ENCODE data around the gene SIGLEC1.

The SIGLEC1 gene

DNA sequence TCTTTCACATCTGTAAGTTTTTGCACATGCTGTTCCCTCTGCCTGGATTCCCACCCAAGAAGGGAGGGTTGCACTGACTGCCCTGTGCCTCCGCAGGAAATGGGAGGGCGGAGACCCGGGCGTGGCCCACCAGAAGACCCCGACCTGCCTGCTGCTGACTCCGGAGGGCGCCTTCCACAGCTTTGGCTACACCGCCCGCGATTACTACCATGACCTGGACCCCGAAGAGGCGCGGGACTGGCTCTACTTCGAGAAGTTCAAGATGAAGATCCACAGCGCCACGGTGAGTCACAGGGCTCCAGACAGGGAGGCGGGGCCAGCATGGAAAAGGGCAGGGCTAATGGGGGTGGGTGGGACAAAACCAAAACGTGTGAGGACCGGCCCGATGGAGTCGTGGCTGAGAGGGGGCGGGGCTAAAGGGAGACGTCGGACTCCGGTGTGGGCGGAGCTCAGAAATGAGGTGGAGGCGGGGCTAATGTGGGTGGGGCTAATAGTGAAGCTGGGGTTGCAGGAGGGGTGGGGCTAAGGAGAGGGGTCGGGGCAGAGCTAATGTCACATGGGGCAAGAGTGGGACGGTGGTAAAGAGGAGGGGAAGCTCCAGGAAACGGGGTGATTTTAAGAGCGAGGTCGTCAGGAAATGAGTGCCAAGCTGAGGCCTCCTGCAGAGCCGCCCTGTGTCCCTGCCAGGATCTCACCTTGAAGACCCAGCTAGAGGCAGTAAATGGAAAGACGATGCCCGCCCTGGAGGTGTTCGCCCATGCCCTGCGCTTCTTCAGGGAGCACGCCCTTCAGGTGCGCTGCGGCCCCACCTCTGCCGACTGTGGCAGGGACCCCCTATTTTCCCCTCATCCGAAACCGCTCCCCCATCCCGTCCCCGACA, 32.6 kb upstream of the SIGLEC1 start:
- in situ Hi-C loops (cut with MboI; ENCODE audit: low sequenced_read_pairs): no loop called here

DNA sequence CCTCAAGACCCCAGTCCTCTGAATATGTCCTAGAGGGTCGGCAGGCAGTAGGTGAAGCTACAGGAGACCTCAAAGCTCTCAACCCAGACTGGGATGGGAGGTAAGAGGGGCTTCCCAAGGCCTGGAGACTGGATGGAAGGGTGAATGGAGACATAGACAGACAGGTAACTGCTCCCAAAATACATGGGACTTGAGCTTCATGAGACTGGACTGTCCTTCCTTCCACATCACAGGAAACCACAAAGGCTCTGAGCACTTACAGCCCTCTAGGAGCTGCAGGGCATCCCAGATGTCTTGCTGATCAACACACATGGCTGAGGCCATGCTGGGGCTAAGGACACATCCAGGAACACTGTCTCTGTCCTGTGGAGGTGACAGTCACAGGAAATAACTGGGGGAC, 31.6 kb upstream of the SIGLEC1 start:
- in situ Hi-C loops (cut with MboI; ENCODE audit: low sequenced_read_pairs): no loop called here

DNA sequence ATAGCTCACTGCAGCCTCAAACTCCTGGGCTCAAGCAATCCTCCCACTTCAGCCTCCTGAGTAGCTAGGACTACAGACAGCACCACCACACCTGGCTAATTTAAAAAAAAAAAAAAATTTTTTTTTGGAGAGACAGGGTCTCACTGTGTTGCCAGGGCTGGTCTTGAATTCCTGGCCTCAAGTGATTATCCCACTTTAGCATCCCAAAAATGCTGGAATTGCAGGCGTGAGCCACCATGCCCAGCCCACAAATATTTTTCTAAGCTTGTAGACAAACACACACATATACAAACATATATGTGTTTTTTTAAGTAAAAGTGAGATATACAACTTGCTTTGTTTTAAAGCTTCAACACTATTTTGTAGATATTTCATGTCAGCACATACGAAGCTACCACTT, 30.9 kb upstream of the SIGLEC1 start:
- in situ Hi-C loops (cut with MboI; ENCODE audit: low sequenced_read_pairs): no loop called here

DNA sequence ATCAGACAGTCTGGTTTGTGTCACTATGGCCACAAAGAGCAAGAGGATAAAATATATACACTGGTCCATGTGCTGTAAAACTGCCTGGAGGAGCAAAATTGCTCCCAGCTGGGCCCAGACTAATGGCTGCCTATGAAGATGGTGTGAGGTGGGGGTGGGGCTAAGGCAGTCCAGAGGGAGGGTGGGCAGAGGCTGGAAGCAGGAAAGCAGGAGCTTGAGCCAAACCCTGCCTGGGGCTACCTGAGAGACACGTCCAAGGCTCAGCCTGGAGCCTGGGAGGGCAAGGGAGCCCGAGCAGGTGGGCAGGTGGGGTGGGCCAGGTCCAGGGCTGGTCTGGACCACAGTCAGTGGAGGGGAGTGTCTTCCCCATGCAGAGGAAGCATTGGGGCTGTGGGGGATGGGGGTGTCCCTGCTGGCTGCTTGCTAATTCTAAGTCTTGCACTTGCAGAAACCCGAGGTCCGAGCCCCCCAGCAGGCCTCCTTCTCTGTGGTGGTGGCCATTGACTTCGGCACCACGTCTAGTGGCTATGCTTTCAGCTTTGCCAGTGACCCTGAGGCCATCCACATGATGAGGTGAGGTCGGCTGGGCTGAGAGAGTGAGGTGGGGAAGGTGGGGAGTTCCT, 29.5 kb upstream of the SIGLEC1 start:
- in situ Hi-C loops (cut with MboI; ENCODE audit: low sequenced_read_pairs): no loop called here

DNA sequence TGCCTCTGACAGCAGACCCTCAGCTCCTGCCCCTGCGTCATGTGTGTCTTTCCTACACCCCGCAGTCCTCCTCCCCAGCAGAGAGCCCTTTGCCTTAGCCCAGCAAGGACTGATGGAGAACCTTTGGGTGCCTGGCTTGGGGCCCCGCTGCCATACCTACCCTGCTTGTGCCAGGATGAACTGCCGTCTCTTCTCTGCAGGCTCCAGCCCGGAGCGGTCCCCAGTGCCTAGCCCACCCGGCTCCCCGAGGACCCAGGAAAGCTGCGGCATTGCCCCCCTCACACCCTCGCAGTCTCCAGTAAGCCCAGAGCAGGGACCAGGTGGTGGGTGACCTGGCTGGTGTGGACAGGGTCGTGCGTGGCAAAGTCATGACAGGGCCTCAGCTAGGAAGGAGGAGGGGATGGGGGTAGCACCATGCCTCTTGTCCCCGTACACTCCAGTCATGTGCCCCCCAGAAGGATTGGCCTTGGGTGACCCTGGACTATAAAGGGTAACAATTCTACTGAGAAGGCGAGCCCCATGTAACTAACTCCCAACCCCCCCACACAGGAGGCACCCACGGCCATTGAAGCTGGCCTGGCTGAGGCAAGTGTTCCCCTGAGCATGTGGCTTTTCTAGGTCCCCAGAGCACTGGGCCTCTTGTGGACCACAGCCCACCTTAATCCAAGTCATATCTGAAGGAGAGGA, 28.4 kb upstream of the SIGLEC1 start:
- in situ Hi-C loops (cut with MboI; ENCODE audit: low sequenced_read_pairs): no loop called here

DNA sequence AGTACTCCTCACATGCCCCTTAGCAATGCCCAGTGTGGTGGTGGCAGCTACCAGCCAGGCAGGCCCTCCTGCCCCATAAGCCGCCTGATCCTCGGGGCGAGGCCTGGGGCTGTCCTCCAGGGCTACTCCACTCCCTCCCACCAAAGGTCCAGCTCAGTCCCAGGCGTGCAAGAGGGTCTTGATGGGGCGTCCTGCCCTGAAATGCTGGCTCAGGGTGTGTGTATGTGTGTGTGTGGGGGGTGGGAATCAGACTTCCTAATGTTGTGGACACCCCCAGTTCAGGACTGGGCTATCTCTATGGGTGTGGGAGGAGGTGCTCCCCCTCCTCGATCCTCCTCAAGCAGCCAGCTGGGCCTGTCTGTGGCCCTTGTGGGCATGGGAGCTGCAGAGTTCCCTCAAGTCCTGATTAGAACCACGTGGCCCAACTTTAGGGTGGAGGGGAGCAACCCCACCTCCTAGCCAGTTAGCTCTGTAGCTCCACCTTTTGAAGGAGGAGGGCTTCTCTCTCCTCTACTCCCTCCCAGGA, 27.6 kb upstream of the SIGLEC1 start:
- in situ Hi-C loops (cut with MboI; ENCODE audit: low sequenced_read_pairs): no loop called here

DNA sequence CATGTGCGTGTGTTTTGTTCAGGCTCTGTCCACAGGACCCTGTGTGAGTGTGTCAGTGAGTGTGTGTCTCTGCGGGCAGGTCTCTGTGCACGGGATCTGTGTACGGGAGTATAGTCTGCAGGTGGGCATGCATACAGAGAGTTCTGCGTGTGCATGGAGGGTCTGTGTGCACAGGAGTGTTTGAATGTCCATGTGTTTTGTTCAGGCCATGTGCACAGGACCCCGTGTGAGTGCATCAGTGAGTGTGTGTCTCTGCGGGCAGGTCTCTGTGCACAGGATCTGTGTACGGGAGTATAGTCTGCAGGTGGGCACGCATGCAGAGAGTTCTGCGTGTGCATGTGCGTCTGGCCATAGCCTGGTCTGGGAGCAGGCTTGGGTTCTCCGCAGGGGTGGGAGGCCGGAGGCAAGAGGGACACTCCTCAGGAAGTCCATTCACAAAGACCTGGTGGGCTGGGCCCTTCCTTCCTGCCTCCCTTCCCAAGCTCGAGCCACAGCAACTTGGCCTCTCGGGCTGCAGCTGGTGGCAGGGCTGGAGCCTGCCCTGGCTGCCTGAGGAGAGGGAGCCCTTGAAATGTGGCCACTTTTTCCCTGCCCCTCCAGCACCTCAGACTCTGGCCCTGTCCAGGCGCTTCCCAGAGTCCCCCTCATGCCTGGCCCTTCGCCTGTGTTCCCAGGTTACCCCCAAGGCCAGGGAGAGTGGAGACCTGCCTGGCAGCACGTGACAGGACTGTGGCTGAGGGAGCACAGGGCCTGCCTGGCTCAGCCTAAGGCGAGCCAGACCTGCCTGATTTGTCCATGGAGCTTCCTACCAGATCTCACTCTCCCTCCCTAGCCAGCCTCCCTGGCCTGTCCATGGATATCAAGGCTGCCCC, 26.9 kb upstream of the SIGLEC1 start:
- in situ Hi-C loops (cut with MboI; ENCODE audit: low sequenced_read_pairs): no loop called here

DNA sequence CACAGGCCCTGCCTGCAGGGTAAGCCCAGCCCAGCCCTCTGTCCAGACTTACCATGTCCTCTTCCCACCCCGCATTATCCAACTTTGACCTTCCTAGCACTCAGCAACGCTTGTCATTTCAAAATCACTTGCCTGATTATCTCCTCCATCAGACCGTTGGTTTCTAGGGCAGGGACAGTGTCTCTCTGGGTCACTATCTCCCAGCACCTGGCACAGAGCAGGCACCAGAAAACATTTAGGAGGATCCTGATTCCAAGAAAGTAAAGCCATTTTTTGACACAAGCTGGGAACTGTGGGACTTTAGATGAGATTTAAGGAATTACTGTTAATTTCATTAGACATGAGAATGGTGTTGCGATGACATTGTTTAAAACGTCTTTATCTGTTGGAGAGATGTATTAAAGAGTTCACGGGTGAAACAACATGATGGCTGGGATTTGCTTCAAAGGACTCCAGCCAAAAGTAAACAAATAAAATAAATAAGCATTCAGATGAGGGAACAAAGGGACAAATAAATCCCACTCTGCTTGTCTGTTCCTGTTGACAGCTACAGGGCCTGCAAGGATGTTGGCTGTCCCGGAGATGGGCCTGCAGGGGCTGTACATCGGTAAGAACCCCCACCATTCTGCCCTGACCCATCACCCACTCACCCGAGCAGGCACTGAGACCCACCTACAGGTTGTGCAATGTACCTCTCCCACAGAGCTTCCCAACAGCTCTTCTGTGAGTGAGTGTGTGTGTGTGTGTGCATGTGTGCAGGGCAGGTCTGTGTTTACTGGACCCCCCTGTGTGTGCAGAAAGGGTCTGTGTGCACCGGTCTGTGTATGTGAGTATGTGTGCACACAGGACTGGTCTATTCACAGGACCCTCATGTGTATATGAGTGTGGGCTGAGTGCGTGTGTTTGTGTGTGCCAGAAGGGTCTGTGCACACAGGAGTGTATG, 26.0 kb upstream of the SIGLEC1 start:
- in situ Hi-C loops (cut with MboI; ENCODE audit: low sequenced_read_pairs): no loop called here

DNA sequence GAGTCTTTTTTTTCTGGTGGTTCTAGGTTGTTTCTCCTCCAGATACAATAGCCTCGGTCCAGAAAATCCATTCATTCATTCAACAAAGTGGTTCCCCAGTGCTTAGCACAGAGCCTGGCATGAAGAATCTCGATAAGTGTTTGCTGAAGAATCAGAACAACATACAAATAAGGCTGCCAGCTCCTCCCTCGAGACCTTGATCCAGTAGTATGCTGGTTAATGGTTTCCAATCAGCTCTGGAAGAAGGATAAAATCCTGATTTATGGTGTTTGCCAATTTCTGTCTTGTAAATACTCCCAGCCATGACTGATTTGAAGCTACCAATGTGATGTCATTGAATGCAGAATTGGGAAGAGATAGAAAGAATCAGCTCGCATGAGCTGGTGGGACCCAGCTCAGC, 23.4 kb upstream of the SIGLEC1 start:
- in situ Hi-C loops (cut with MboI; ENCODE audit: low sequenced_read_pairs): no loop called here

DNA sequence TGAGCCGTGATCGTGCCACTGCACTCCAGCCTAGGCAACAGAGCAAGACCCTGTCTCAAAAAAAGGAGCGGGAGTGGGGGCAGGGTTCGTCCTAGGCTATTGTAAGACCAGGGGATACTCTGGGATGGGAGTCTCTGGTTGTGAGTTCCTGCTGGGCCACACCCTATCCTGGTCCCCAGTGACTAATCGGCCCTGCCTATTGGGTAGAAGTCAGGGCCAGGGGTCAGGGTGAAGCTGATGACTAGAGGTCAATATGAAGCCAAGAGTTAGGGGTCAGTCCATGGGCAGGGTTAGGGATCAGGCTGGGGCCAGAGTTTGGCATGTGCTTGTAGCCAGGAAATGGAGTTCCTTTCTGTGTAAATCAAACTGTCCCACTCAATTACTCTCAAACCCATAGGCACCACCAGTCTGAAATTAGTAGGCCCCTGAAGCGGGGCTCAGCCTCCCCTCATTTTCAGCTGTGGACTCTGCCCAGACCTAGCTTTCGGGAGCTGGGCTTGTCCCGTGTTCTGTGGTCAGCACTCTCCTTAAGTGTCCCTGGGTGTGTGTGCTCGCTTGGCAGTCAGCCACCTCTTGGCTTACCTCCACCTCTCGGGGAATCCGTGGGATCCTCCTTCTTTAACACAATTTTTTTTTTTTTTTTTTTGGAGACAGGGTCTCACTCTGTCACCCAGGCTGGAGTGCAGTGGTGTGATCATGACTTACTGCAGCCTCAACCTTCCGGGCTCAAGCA, 21.9 kb upstream of the SIGLEC1 start:
- in situ Hi-C loops (cut with MboI; ENCODE audit: low sequenced_read_pairs): no loop called here

DNA sequence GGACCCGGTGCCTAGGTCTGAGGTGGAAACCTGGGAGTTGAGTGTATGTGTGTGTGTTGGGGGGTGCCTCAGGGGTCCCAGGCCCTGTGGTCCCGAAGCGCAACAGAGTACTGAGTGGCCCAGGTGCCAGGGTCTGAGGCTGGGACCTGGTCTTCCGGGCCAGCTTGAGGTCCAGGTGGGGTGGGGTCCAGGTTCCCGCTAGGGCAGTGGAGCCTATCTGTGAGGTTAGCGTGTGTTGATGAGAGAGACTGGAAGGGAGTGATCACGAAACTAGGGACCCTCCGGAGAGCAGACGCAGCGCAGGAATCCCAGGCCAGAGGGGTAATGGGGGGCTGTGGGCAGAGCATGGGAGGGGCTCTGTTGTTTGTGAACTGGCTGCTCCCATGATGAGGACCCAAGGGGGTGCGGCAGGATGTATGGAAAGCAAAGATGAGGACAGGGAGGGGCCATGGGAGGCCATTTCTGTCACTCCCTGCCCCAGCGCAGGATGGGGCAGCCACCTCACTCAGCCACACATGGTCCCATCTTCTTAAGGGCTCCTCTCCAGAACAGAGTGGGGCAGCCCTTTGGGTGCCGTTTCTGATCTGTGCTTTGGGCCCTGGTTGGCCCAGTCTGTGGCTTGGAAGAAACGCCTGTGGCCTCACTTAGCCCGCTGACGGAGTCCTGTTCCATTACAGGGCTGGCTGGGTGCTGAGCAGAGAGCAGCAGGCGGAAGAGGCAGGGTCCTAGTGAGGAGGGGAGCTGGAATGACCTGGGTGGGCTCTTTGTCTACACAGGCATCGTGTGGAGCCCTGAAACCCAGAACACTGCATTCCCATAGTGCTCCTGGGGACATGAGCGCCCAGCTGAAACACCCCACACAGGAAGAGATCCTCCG, 21.0 kb upstream of the SIGLEC1 start:
- in situ Hi-C loops (cut with MboI; ENCODE audit: low sequenced_read_pairs): no loop called here

DNA sequence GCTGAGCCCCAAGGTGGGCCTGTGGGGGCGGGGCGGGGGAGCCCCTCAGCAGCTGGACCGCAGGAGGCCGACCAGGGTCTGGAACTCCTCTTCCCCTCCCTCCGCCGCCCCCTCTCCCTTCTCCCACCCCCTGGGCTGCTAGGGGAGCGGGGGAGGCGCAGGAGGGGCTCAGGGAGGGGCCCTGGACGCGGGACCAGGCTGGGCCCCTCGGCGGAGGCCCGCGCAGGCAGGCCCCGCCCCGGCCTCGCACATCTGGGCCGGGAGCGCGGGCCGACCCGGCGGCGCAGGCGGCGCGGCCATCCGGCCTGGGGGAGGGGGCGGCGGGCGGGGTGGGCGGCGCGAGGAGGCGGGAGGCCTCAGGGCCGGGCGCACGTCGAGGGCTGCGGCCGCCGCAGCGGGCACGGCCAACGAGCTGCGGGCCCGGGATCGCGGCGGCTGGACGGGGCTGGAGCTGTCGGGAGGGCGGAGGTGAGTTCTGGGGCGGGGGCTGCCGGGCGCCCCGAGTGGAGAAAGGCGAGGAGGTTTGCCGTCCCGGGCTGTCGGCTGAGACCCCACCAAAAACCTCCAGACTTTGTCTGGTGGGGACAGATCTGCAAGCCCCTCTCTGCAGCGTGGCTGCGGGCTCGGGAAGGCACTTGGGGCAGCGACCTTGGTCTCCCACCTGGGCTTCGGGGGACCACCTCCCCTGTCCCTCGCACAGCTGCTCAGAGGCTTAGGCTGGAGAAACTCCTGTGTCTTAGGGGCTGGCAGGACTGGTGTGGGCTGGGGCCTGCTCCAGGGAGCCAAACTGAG, 20.1 kb upstream of the SIGLEC1 start, which contains the start of gene HSPA12B:
Gene HSPA12B, plus strand, starts transcription at position 359 of the 792 bp plus-strand sequence. CDS start 5,990 bp downstream, outside the sequence.
- in situ Hi-C loops (cut with MboI; ENCODE audit: low sequenced_read_pairs): no loop called here

DNA sequence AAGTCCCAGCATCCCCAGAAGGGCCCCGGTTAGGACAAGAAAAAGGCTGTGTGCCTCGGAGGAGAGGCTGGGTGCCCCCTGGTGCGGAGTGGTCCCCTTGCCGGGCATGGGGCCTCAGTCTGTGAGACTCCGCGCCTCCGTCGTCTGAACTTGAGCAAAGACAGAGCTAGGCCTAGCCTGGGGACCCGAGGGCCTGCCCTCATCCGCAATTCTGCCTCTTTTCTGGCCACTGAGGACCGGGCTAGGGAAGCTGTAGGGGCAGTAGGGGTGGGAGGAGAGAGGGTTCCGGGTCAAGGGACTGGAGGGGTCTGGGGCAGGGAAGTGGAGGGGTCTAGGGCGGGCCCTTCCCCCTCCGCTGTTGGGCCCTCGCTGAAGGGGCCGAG, 19.5 kb upstream of the SIGLEC1 start:
- in situ Hi-C loops (cut with MboI; ENCODE audit: low sequenced_read_pairs): no loop called here

DNA sequence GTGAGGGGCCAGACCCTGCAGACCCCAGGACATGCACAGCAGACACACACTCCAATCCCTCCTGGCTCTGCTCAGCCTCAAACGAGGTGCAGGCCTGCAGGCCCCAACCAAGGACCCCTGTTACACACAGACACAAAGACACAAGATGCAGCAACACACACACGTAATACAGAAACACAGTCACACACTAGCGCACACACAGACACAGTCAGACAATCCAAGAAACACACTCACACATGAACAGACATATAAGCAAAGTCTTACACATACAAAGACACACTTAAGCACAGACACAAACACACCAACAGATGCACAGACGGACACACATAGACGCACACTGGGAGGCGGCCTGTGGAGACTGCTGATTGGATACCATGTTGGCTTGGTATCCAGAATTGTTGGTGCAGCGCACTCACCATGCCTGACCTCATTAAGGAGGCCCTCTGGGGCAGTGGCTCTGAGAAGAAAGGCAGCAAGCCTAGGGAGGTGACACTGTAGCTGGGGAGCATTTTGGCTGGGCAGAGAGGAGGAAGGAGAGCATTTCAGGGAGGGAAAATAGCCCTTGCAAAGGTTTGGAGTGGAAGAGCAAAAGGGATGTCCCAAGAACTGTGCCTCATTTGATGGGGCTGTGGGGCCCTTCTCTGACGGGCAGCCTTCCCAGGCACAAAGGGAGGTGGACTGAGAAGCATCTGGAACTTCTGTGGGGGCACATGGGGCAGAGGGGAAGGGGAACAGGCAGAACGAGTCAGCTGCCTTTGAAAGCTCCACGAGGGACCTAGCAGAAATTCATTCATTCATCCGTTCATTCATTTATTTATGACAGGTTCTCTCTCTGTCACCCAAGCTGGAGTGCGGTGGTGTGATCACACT, 18.6 kb upstream of the SIGLEC1 start:
- in situ Hi-C loops (cut with MboI; ENCODE audit: low sequenced_read_pairs): no loop called here

DNA sequence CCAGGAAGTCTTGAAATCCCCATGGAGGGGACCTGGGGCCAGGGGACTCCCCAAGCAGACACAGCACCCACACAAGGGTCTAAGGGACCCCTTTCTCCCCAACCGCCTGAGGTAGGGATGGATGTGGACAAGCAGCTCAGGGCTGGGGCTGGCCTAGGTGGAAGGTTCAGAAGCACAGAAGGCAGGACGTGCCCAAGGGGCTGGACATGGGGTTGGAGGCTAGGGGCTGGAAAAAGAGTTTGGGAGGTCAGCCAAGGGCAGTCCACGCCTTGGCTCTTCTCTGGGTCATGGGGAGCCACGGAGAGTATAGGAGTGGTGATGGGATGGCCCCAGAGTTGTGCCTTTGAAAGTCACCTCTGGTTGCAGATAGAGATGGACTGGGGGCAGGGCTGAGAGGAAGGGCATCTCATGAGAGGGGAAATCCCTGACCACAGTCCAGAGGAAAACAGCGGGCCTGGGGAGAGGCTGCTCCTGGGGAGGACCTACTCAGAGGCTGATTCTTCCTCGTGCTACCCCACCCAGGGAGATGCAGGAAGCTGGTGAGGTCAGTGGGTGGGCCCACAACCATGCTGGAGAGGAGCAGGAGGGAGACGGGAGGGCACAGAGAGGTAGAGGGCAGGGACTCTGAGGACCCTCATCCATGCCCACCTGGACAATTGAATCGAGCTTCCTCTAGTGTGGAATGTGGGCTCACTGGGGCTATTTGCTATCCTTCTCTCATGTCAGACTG, 17.6 kb upstream of the SIGLEC1 start:
- in situ Hi-C loops (cut with MboI; ENCODE audit: low sequenced_read_pairs): no loop called here

Data from hTERT RPE-1 (cell line).